Hepatocyte (in vitro differentiated cells): Measurements from ENCODE around the gene HGD. TPM values are rescaled to one million over a fixed set of nuclear protein-coding genes. Genes with fewer than 3 reads are reported as not detected.

Source experiments
- DNase-seq: peaks from one replicate; pipeline ENCODE4 v3.0.0-alpha.2; 2016; ENCODE audit warnings: low spot score
- H2AFZ ChIP-seq: fragments of 200-600 bp; sonication (generic); 2 replicates; pipeline ENCODE4 v1.6.0; 2016; ENCODE audit warnings: antibody characterized with exemption, mild to moderate bottlenecking
- H3K27ac ChIP-seq: fragments of 200-600 bp; sonication (generic); 2 replicates; pipeline ENCODE4 v1.5.1; 2016; ENCODE audit warnings: mild to moderate bottlenecking
- H3K27me3 ChIP-seq: fragments of 200-600 bp; sonication (generic); 2 replicates; pipeline ENCODE4 v1.6.1; 2016
- H3K36me3 ChIP-seq: fragments of 200-600 bp; sonication (generic); replicated peaks from 2 replicates; pipeline ENCODE4 v1.5.1; 2016; ENCODE audit warnings: low read depth; ENCODE audit not compliant: insufficient read depth
- H3K4me1 ChIP-seq: fragments of 200-600 bp; sonication (generic); 2 replicates; pipeline ENCODE4 v1.5.1; 2016; ENCODE audit warnings: mild to moderate bottlenecking, moderate library complexity; ENCODE audit not compliant: insufficient read depth
- H3K4me2 ChIP-seq: fragments of 200-600 bp; sonication (generic); 2 replicates; pipeline ENCODE4 v1.6.0; 2016
- H3K4me3 ChIP-seq: fragments of 200-600 bp; sonication (generic); 2 replicates; pipeline ENCODE4 v1.5.1; 2016; ENCODE audit warnings: mild to moderate bottlenecking
- H3K79me2 ChIP-seq: fragments of 200-600 bp; sonication (generic); 2 replicates; pipeline ENCODE4 v1.6.0; 2017; ENCODE audit warnings: mild to moderate bottlenecking
- H3K9me2 ChIP-seq: fragments of 200-600 bp; sonication (generic); replicated peaks from 2 replicates; pipeline ENCODE4 v1.6.0; 2017; ENCODE audit warnings: mild to moderate bottlenecking; ENCODE audit not compliant: insufficient read depth
- H3K9me3 ChIP-seq: fragments of 200-600 bp; sonication (generic); 2 replicates; pipeline ENCODE4 v1.5.1; 2016; ENCODE audit warnings: low read depth, mild to moderate bottlenecking
- H4K20me1 ChIP-seq: fragments of 200-600 bp; sonication (generic); 2 replicates; pipeline ENCODE4 v1.6.0; 2016; ENCODE audit warnings: mild to moderate bottlenecking; ENCODE audit not compliant: insufficient read depth, poor library complexity, severe bottlenecking
- CTCF ChIP-seq: fragments of 200-600 bp; sonication (generic); IDR thresholded peaks from 2 replicates; pipeline ENCODE4 v1.5.1; 2016; ENCODE audit warnings: antibody characterized with exemption, mild to moderate bottlenecking; ENCODE audit not compliant: poor library complexity
- EZH2 ChIP-seq: fragments of 200-600 bp; sonication (generic); IDR thresholded peaks from 2 replicates; pipeline ENCODE4 v1.6.1; 2016; ENCODE audit warnings: antibody characterized with exemption, mild to moderate bottlenecking, borderline replicate concordance
- EZH2phosphoT487 ChIP-seq: fragments of 200-600 bp; sonication (generic); IDR thresholded peaks from one replicate; pipeline ENCODE4 v1.6.1; 2018; ENCODE audit warnings: antibody characterized with exemption, mild to moderate bottlenecking, low read depth, moderate library complexity; ENCODE audit not compliant: unreplicated experiment, severe bottlenecking
- WGBS: methylation state at CpG from one replicate; pipeline ENCODE4 v1.1.6; 2016; ENCODE audit warnings: low lambda C conversion rate; ENCODE audit errors: missing lambda C conversion rate; 5-methylcytosine and 5-hydroxymethylcytosine counted together
- polyA plus RNA-seq: library from polyadenylated mRNA; unstranded; fragments of >200 nt; fragmentation: Nextera tagmentation; extraction: Ambion mirVana; gene quantifications from 2 replicates; pipeline ENCODE4 v1.2.1, GENCODE V29; 2016
- total RNA-seq: library from RNA; depleted of rRNA; stranded (reverse); fragments of >200 nt; gene quantifications from 2 replicates; pipeline ENCODE4 v1.2.3, GENCODE V29; 2014

HGD gene
- total and polyA plus RNA-seq, 2 experiments from 2014 or later: 63.6 to 64.6 TPM

- Histone ChIP-seq H3K4me1 (no peaks in the 10 kb centered on the region), H3K4me2 (no peak overlapping the region), H3K27me3 (no peaks in the 10 kb centered on the region), H3K36me3 (no peaks in the 10 kb centered on the region), H3K4me3 (no peak overlapping the region), H2AFZ (no peak overlapping the region), H3K9me2 (no peaks in the 10 kb centered on the region), H3K9me3 (no peaks in the 10 kb centered on the region), H4K20me1 (no peaks in the 10 kb centered on the region), H3K27ac (no peak overlapping the region), H3K79me2 (no peaks in the 10 kb centered on the region)
- TF ChIP-seq EZH2phosphoT487: no peak
- TF ChIP-seq CTCF: no peak
- no peak for TF ChIP-seq EZH2
- DNase-seq: no peak
Measured at GRCh38 chr3:120664926-120665325, 17.1 kb downstream of the HGD start.

- Histone ChIP-seq H3K79me2 (no peaks in the 10 kb centered on the region), H3K4me2 (no peak overlapping the region), H3K4me1 (no peaks in the 10 kb centered on the region), H2AFZ (no peak overlapping the region), H4K20me1 (no peaks in the 10 kb centered on the region), H3K27ac (no peak overlapping the region), H3K4me3 (no peak overlapping the region), H3K9me2 (no peaks in the 10 kb centered on the region), H3K9me3 (no peaks in the 10 kb centered on the region), H3K27me3 (no peaks in the 10 kb centered on the region), H3K36me3 (no peaks in the 10 kb centered on the region)
- WGBS: 58% methylated on average over 5 of the region's 5 CpGs
- TF ChIP-seq EZH2: no peak
- TF ChIP-seq CTCF: no peak
- TF ChIP-seq EZH2phosphoT487: no peak
- DNase-seq: no peak
Measured at GRCh38 chr3:120661945-120662344, 20.1 kb downstream of the HGD start.

- TF ChIP-seq EZH2phosphoT487 (no peak), EZH2 (no peak), CTCF (no peak)
- no peak overlapping the region for H3K27ac ChIP-seq
- H3K79me2 ChIP-seq: no peaks in the 10 kb centered on the region
- H3K9me2 ChIP-seq: no peaks in the 10 kb centered on the region
- no peak overlapping the region for H2AFZ ChIP-seq
- H3K27me3 ChIP-seq: no peaks in the 10 kb centered on the region
- no peak overlapping the region for H3K4me3 ChIP-seq
- H3K4me1 ChIP-seq: no peaks in the 10 kb centered on the region
- no peaks in the 10 kb centered on the region for H4K20me1 ChIP-seq
- no peaks in the 10 kb centered on the region for H3K9me3 ChIP-seq
- H3K36me3 ChIP-seq: no peaks in the 10 kb centered on the region
- 42% methylated on average over 2 of the region's 2 CpGs for WGBS
- no peak overlapping the region for H3K4me2 ChIP-seq
- no peak for DNase-seq
Measured at GRCh38 chr3:120661106-120661905, 20.7 kb downstream of the HGD start.
